Measurements from ENCODE around the gene TAF12. TPM values are rescaled to one million over a fixed set of nuclear protein-coding genes. Genes with fewer than 3 reads are reported as not detected.

The TAF12 gene
- total RNA-seq, 3 donors from 2014 or later = 12.2 to 23.2 (median 15.5) TPM

DNA sequence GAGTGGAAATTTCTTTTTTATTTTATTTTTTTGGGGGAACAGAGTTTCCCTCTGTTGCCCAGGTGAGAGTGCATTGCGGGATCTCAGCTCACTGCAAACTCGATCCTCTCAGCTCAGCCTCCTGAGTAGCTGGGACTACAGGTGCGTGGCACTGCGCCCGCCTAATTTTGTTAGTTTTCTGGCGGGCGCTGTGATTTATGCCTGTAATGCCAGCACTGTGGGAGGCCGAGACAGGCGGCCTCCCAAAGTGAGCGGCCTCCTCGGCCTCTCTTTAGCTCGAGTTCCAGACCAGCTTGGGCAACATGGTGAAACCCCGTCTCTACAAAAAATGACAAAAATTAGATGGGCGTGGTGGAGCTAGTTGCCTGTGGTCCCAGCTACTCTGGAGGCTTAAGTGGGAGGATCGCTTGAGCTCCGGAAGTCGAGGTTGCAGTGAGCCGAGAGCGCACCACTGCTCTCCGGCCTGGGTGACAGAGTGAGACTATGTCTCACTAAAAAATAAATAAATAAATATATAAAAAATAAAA is 28.4 kb upstream of the TAF12 start:
- intact Hi-C loops (cut with DNase I, micrococcal nuclease) = no loop called here
- H3K4me1 ChIP-seq (ENCODE audit: low read depth) = peaks cover 15% of the 10 kb centered on the region
- no peak for DNase-seq

GRCh38 chr1:28668956-28669723 is 26.3 kb upstream of the TAF12 start:
- TF ChIP-seq, protein P1, sequence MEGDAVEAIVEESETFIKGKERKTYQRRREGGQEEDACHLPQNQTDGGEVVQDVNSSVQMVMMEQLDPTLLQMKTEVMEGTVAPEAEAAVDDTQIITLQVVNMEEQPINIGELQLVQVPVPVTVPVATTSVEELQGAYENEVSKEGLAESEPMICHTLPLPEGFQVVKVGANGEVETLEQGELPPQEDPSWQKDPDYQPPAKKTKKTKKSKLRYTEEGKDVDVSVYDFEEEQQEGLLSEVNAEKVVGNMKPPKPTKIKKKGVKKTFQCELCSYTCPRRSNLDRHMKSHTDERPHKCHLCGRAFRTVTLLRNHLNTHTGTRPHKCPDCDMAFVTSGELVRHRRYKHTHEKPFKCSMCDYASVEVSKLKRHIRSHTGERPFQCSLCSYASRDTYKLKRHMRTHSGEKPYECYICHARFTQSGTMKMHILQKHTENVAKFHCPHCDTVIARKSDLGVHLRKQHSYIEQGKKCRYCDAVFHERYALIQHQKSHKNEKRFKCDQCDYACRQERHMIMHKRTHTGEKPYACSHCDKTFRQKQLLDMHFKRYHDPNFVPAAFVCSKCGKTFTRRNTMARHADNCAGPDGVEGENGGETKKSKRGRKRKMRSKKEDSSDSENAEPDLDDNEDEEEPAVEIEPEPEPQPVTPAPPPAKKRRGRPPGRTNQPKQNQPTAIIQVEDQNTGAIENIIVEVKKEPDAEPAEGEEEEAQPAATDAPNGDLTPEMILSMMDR (IDR thresholded peaks at IDR 0.05) = no peak
- intact Hi-C loops (cut with DNase I, micrococcal nuclease) = no loop called here
- DNase-seq = peak; percentile 65 to 78 (median 74)
- Histone ChIP-seq H3K4me1 (ENCODE audit: low read depth) (peaks cover 15% of the 10 kb centered on the region), H3K36me3 (ENCODE audit: low read depth) (no peaks in the 10 kb centered on the region), H3K9me3 (no peaks in the 10 kb centered on the region), H3K4me3 (peak overlapping the region; percentile 97)
- ATAC-seq = peak; percentile 86

More for the DNA sequence above, 28.4 kb upstream of the TAF12 start:
- TF ChIP-seq, protein P1 (IDR thresholded peaks at IDR 0.05) = no peak
- H3K36me3 ChIP-seq (ENCODE audit: low read depth) = no peaks in the 10 kb centered on the region
- no peak for ATAC-seq
- no peak overlapping the region for H3K4me3 ChIP-seq
- no peaks in the 10 kb centered on the region for H3K9me3 ChIP-seq

GRCh38 chr1:28668191-28668955 is 25.5 kb upstream of the TAF12 start, which contains the start of gene GMEB1:
GMEB1 (plus strand) TSS chr1:28668784; CDS start chr1:28683613, 14,829 bp downstream.
- TF ChIP-seq, protein P1 (IDR thresholded peaks at IDR 0.05) = no peak
- no peaks in the 10 kb centered on the region for H3K9me3 ChIP-seq
- DNase-seq (peak; percentile 86 to 92 (median 91)), ATAC-seq (peak; percentile 93)
- no peaks in the 10 kb centered on the region for H3K36me3 ChIP-seq (ENCODE audit: low read depth)
- peaks cover 15% of the 10 kb centered on the region for H3K4me1 ChIP-seq (ENCODE audit: low read depth)
- peak within 1 kb of the TSS; percentile 97 for H3K4me3 ChIP-seq
- intact Hi-C loops (cut with DNase I, micrococcal nuclease) = no loop called here

DNA sequence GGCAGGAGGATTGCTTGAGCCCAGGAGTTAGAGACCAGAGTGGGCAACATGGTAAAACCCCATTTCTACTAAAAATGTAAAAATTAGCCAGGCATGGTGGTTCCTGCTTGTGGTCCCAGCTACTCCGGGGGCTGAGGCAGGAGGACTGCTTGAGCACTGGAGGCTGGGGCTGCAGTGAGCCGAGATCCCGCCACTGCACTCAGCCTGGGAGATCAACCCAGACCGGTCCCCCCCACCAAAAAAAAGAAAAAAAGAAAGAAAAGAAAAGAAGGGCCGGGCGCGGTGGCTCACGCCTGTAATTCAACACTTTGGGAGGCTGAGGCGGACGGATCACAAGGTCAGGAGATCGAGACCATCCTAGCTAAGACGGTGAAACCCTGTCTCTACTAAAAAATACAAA is 23.9 kb upstream of the TAF12 start:
- peaks cover 15% of the 10 kb centered on the region for H3K4me1 ChIP-seq (ENCODE audit: low read depth)
- H3K36me3 ChIP-seq (ENCODE audit: low read depth) = no peaks in the 10 kb centered on the region
- TF ChIP-seq, protein P1 (IDR thresholded peaks at IDR 0.05) = no peak
- intact Hi-C loops (cut with DNase I, micrococcal nuclease) = no loop called here
- DNase-seq = no peak
- H3K4me3 ChIP-seq = no peak overlapping the region
- ATAC-seq = no peak
- no peaks in the 10 kb centered on the region for H3K9me3 ChIP-seq

DNA sequence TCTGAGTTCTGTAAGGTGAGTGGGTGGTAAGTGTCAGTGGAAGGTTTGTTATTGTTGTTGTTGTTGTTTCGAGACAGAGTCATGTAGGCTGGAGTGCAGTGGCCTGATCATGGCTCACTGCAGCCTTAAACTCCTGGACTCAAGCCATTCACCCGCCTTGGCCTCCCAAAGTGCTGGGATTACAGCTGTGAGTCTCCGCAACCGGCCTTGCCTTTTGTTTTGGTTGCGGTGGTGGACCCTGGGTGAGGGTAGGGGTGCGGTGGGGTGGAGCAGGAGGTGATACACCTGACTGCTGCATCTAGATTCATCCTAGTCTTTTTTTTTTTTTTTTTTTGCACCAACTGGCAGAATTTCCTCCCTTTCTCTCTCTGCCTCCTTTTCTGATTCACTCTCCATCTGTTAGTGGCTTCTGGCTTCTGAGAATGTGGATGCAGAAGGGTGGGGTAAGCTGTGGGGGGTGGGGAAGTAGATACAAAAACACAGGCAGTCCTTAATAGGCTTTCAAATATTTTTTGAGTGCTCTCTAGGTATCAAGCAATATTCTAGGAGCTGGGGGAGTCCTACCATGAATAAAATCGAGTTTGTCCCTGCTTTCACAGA is 21.1 kb upstream of the TAF12 start:
- TF ChIP-seq, protein P1 (IDR thresholded peaks at IDR 0.05) = no peak
- intact Hi-C loops (cut with DNase I, micrococcal nuclease) = no loop called here
- Histone ChIP-seq H3K36me3 (ENCODE audit: low read depth) (no peaks in the 10 kb centered on the region), H3K9me3 (no peaks in the 10 kb centered on the region), H3K4me1 (ENCODE audit: low read depth) (peaks cover 10% of the 10 kb centered on the region), H3K4me3 (no peak overlapping the region)
- DNase-seq = no peak
- no peak for ATAC-seq
